K562 (cell line): ENCODE measurements around the gene GPX6. TPM values are rescaled to one million over a fixed set of nuclear protein-coding genes. Genes with fewer than 3 reads are reported as not detected.

Experiments
- ATF1 ChIP-seq, 2 experiments: fragments of 450-650 bp in 1 of 2; IDR thresholded peaks; 2 replicates each; pipeline ENCODE4 v1.6.1; 2016; ENCODE audit warnings: missing compliant biosample characterization in 1 of 2, missing genetic modification characterization in 1 of 2
- CREM ChIP-seq: IDR thresholded peaks from 2 replicates; pipeline ENCODE4 v1.6.1; 2014; ENCODE audit warnings: antibody characterized with exemption, low read depth
- DLX4 ChIP-seq: fragments of 250-450 bp; sonication (Bioruptor Pico); IDR thresholded peaks from 2 replicates; pipeline ENCODE4 v1.6.1; 2021; ENCODE audit warnings: mild to moderate bottlenecking
- E2F4 ChIP-seq: sonication (generic); formaldehyde crosslinking; IDR thresholded peaks from 2 replicates; pipeline ENCODE4 v1.8.0; 2022; ENCODE audit warnings: mild to moderate bottlenecking, low read depth, missing genetic modification reagents
- EHMT2 ChIP-seq: fragments of 450-650 bp; IDR thresholded peaks from 2 replicates; pipeline ENCODE4 v1.6.1; 2018; ENCODE audit warnings: antibody characterized with exemption
- ESRRB ChIP-seq: fragments of 250-450 bp; sonication (Bioruptor Pico); IDR thresholded peaks from 2 replicates; pipeline ENCODE4 v1.5.0; 2020; ENCODE audit warnings: mild to moderate bottlenecking, moderate library complexity, borderline replicate concordance
- ETV6 ChIP-seq, 3 experiments: fragments of 150-350 bp in 1 of 3; sonication (generic) in 1 of 3; formaldehyde crosslinking in 1 of 3; IDR thresholded peaks; 2 replicates each; pipeline versions ENCODE4 v1.6.1 to v1.8.0; 2014 to 2022; ENCODE audit warnings: borderline replicate concordance in 2 of 3, low read depth in 2 of 3, antibody characterized with exemption in 1 of 3, low read length in 1 of 3, mild to moderate bottlenecking in 1 of 3, missing genetic modification reagents in 1 of 3
- GTF2E2 ChIP-seq: fragments of 200-800 bp; sonication (Bioruptor generic); IDR thresholded peaks from 2 replicates; pipeline ENCODE4 v1.6.1; 2016; ENCODE audit warnings: missing genetic modification characterization, missing compliant biosample characterization
- HBP1 ChIP-seq: fragments of 450-650 bp; formaldehyde crosslinking; IDR thresholded peaks from 2 replicates; pipeline ENCODE4 v1.4.0; 2022; ENCODE audit warnings: missing genetic modification characterization
- NRF1 ChIP-seq, 2 experiments: fragments of 450-650 bp; IDR thresholded peaks in 1 of 2; conservative IDR thresholded peaks in 1 of 2; 2 replicates each; pipeline ENCODE4 v1.6.1; 2014; ENCODE audit warnings: mild to moderate bottlenecking in 2 of 2
- SRF ChIP-seq, 2 experiments: fragments of 250-450, 450-650 bp in 1 of 2; sonication (Bioruptor Pico) in 1 of 2; sonication (generic) in 1 of 2; formaldehyde crosslinking; IDR thresholded peaks; 2 replicates each; pipeline versions ENCODE4 v1.5.0 to v1.5.1; 2020 to 2022; ENCODE audit warnings: mild to moderate bottlenecking in 1 of 2, missing genetic modification reagents in 1 of 2
- TARDBP ChIP-seq: fragments of 450-650 bp; IDR thresholded peaks from 2 replicates; pipeline ENCODE4 v1.6.1; 2016
- ZNF143 ChIP-seq: sonication (generic); formaldehyde crosslinking; IDR thresholded peaks from 2 replicates; pipeline ENCODE4 v1.9.0; 2022; ENCODE audit warnings: mild to moderate bottlenecking, missing genetic modification reagents
- ZNF24 ChIP-seq: fragments of 450-650 bp; IDR thresholded peaks from 2 replicates; pipeline ENCODE4 v1.6.1; 2016
- ZSCAN29 ChIP-seq: fragments of 450-650 bp; IDR thresholded peaks from 2 replicates; pipeline ENCODE4 v1.6.1; 2017
- polyA plus RNA-seq, 8 experiments: library from polyadenylated mRNA; depleted of rRNA in 4 of 8; stranded (reverse) in 5 of 8; unstranded in 3 of 8; fragments of >200 nt; fragmentation: Nextera tagmentation in 2 of 8; fragmentation: Illumina TruSeq in 1 of 8; extraction: Ambion mirVana in 2 of 8; extraction: Trizol in 1 of 8; gene quantifications; 2 replicates each; pipeline versions ENCODE4 v1.2.1 to v1.2.3, GENCODE V29; 2011 to 2014; ENCODE audit warnings: inconsistent platforms in 1 of 8, missing spikeins in 1 of 8
- total RNA-seq, 7 experiments: library from RNA; depleted of rRNA in 6 of 7; stranded (reverse); fragments of >200 nt in 6 of 7; fragmentation: Illumina TruSeq in 2 of 7; extraction: Trizol in 2 of 7; gene quantifications; 2 replicates each; pipeline versions ENCODE4 v1.2.1 to v1.2.3, GENCODE V29; 2011 to 2021; ENCODE audit warnings: low replicate concordance in 1 of 7
- TF ChIP-seq, protein P1 (sequence below), 2 experiments: fragments of 450-650 bp; formaldehyde crosslinking in 1 of 2; IDR thresholded peaks; 2 replicates each; pipeline versions ENCODE4 v1.4.0 to v1.6.1; 2014 to 2020; ENCODE audit warnings: mild to moderate bottlenecking in 2 of 2, borderline replicate concordance in 1 of 2, low read depth in 1 of 2

Gene GPX6
- total and polyA plus RNA-seq, 9 of the 15 experiments (the other 6 are each of a cell fraction or from before 2014, with no cell fraction given) = not detected

DNA sequence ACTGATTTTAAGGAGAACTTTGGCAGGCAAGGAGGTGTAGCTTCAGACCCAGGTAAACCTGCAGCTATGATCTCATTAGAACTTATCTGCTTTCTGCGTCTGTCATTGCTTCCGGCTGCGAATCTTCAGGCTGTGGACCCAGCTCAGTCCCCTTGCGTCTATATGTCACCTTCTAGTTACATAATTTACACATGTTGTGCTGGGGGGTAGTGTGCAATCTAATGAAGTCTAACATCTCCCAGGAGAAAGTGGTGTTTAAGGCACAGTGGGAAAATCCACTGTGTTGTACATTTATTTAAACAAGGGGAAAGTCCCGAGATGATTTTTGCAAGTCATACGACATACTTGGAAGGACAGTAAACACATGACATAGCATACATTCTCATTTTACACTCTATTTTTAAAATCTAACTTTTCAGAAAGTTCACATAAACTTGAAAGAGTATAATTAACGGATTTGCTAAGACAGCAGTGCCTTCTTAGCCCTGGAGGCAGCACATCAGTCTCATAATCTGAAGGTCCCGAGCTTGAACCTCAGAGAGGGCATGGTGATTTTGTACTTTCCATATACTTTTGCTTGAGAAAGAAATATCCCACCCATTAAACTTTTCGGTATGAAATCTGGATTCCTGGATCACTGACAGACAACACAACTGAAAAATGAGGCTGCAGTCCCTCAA lies 35.2 kb downstream of the GPX6 start (continued):
- TF ChIP-seq SRF (CRISPR knock-in tag; IDR thresholded peaks at IDR 0.05) (no peak), ZNF24 (0 out of 2 replicates have a peak, but pooled peaks have one; percentile 44), ZSCAN29 (peak; percentile 59; the same call in 1 of the 2 replicates), DLX4 (no peak), CREM (peak; percentile 71), E2F4 (CRISPR knock-in tag) (no peak), EHMT2 (no peak), GTF2E2 (no peak), ZNF143 (CRISPR knock-in tag) (no peak), ESRRB (CRISPR knock-in tag) (no peak), NRF1 (conservative IDR thresholded peaks at IDR 0.05 in 1 of 2, IDR thresholded peaks at IDR 0.05 in 1 of 2) (no peak; a peak in 1 of 4 replicates), HBP1 (CRISPR knock-in tag) (no peak), TARDBP (no peak), ETV6 (IDR thresholded peaks at IDR 0.05; ENCODE audit: borderline replicate concordance in 1 of 2, low read depth in 2 of 2, low read length in 1 of 2) (no peak), ETV6 (CRISPR knock-in tag; IDR thresholded peaks at IDR 0.05; ENCODE audit: borderline replicate concordance) (no peak), ATF1 (CRISPR knock-in tag; IDR thresholded peaks at IDR 0.05) (no peak), ATF1 (tag; IDR thresholded peaks at IDR 0.05) (peak; percentile 72)
- TF ChIP-seq, protein P1, sequence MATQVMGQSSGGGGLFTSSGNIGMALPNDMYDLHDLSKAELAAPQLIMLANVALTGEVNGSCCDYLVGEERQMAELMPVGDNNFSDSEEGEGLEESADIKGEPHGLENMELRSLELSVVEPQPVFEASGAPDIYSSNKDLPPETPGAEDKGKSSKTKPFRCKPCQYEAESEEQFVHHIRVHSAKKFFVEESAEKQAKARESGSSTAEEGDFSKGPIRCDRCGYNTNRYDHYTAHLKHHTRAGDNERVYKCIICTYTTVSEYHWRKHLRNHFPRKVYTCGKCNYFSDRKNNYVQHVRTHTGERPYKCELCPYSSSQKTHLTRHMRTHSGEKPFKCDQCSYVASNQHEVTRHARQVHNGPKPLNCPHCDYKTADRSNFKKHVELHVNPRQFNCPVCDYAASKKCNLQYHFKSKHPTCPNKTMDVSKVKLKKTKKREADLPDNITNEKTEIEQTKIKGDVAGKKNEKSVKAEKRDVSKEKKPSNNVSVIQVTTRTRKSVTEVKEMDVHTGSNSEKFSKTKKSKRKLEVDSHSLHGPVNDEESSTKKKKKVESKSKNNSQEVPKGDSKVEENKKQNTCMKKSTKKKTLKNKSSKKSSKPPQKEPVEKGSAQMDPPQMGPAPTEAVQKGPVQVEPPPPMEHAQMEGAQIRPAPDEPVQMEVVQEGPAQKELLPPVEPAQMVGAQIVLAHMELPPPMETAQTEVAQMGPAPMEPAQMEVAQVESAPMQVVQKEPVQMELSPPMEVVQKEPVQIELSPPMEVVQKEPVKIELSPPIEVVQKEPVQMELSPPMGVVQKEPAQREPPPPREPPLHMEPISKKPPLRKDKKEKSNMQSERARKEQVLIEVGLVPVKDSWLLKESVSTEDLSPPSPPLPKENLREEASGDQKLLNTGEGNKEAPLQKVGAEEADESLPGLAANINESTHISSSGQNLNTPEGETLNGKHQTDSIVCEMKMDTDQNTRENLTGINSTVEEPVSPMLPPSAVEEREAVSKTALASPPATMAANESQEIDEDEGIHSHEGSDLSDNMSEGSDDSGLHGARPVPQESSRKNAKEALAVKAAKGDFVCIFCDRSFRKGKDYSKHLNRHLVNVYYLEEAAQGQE (IDR thresholded peaks at IDR 0.05; ENCODE audit: borderline replicate concordance) = no peak; the same call in 1 of the 2 replicates
- TF ChIP-seq, protein P1 (CRISPR knock-in tag; IDR thresholded peaks at IDR 0.05; ENCODE audit: low read depth) = no peak
